Neural cell (in vitro differentiated cells): ENCODE measurements around the gene DPP6. TPM values are rescaled to one million over a fixed set of nuclear protein-coding genes. Genes with fewer than 3 reads are reported as not detected.

Experiments used
- H2AFZ ChIP-seq: fragments of 200-600, 300-800 bp; sonication (generic), shearing (Covaris generic); 2 replicates; pipeline ENCODE4 v1.6.0; 2014; ENCODE audit warnings: low read depth, mild to moderate bottlenecking, antibody characterized with exemption, low read length, moderate library complexity
- H3F3A ChIP-seq: fragments of 200-600 bp; shearing (Covaris generic); 2 replicates; pipeline ENCODE4 v1.6.1; 2016; ENCODE audit warnings: mild to moderate bottlenecking, moderate library complexity, mixed read lengths, antibody characterized with exemption, low read length; ENCODE audit not compliant: insufficient read depth, poor library complexity, severe bottlenecking
- H3K27ac ChIP-seq: fragments of 200-600, 300-800 bp; sonication (generic), shearing (Covaris generic); 2 replicates; pipeline ENCODE4 v1.5.1; 2014; ENCODE audit warnings: mild to moderate bottlenecking, low read length, moderate library complexity
- H3K27me3 ChIP-seq: fragments of 300-800, 200-600 bp; sonication (generic), shearing (Covaris generic); 2 replicates; pipeline ENCODE4 v1.6.0; 2014; ENCODE audit warnings: mild to moderate bottlenecking, low read depth, low read length, moderate library complexity; ENCODE audit not compliant: insufficient read depth
- H3K36me3 ChIP-seq: fragments of 300-800, 200-600 bp; sonication (generic), shearing (Covaris generic); 2 replicates; pipeline ENCODE4 v1.5.1; 2014; ENCODE audit warnings: mild to moderate bottlenecking, antibody characterized with exemption, low read length, moderate library complexity; ENCODE audit not compliant: insufficient read depth
- H3K4me2 ChIP-seq: fragments of 300-800, 200-600 bp; sonication (generic), shearing (Covaris generic); 2 replicates; pipeline ENCODE4 v1.6.0; 2014; ENCODE audit warnings: mild to moderate bottlenecking, low read length
- H3K4me3 ChIP-seq: fragments of 300-800, 200-600 bp; sonication (generic), shearing (Covaris generic); 2 replicates; pipeline ENCODE4 v1.5.1; 2014; ENCODE audit warnings: mild to moderate bottlenecking, low read length, moderate library complexity
- H3K79me2 ChIP-seq: fragments of 200-600 bp; shearing (Covaris generic); replicated peaks from 2 replicates; pipeline ENCODE4 v1.6.0; 2014; ENCODE audit warnings: mild to moderate bottlenecking, low read length, moderate library complexity; ENCODE audit not compliant: insufficient read depth
- H3K9ac ChIP-seq: fragments of 300-800, 200-600 bp; sonication (generic), shearing (Covaris generic); 2 replicates; pipeline ENCODE4 v1.6.1; 2016; ENCODE audit warnings: mild to moderate bottlenecking, low read length, mixed read lengths
- H3K9me2 ChIP-seq: fragments of 200-600 bp; shearing (Covaris generic); 2 replicates; pipeline ENCODE4 v1.6.1; 2016; ENCODE audit warnings: mild to moderate bottlenecking, low read length, mixed read lengths; ENCODE audit not compliant: insufficient read depth
- H3K9me3 ChIP-seq: fragments of 200-600, 300-800 bp; sonication (generic), shearing (Covaris generic); 2 replicates; pipeline ENCODE4 v1.6.1; 2016; ENCODE audit warnings: mild to moderate bottlenecking, mixed run types, low read length, moderate library complexity, mixed read lengths
- H4K20me1 ChIP-seq: fragments of 200-600 bp; shearing (Covaris generic); 2 replicates; pipeline ENCODE4 v1.6.1; 2016; ENCODE audit warnings: mild to moderate bottlenecking, mixed run types; ENCODE audit not compliant: insufficient read depth
- CTCF ChIP-seq: fragments of 450-650 bp; IDR thresholded peaks from 2 replicates; pipeline ENCODE4 v1.5.1; 2014; ENCODE audit warnings: antibody characterized with exemption, mild to moderate bottlenecking, moderate library complexity; ENCODE audit not compliant: poor library complexity, severe bottlenecking
- EP300 ChIP-seq: fragments of 450-650 bp; conservative IDR thresholded peaks from 2 replicates; pipeline ENCODE4 v1.6.1; 2014; ENCODE audit warnings: antibody characterized with exemption, mild to moderate bottlenecking, moderate library complexity; ENCODE audit not compliant: poor library complexity, severe bottlenecking
- EZH2 ChIP-seq: fragments of 200-600, 300-800 bp; shearing (Covaris generic), sonication (generic); IDR thresholded peaks from 2 replicates; pipeline ENCODE4 v1.6.1; 2014; ENCODE audit warnings: antibody characterized with exemption, low read length, borderline replicate concordance, mild to moderate bottlenecking; ENCODE audit not compliant: insufficient read depth, poor library complexity, severe bottlenecking
- MXI1 ChIP-seq: fragments of 450-650 bp; conservative IDR thresholded peaks from 2 replicates; pipeline ENCODE4 v1.6.1; 2014; ENCODE audit warnings: antibody characterized with exemption, mild to moderate bottlenecking; ENCODE audit not compliant: poor library complexity, severe bottlenecking
- POLR2AphosphoS5 ChIP-seq: IDR thresholded peaks from 2 replicates; pipeline ENCODE4 v1.6.1; 2012
- RAD21 ChIP-seq: fragments of 450-650 bp; conservative IDR thresholded peaks from 2 replicates; pipeline ENCODE4 v1.6.1; 2014; ENCODE audit warnings: antibody characterized with exemption, mild to moderate bottlenecking, moderate library complexity
- REST ChIP-seq: IDR thresholded peaks from 2 replicates; pipeline ENCODE4 v1.6.1; 2012; ENCODE audit warnings: borderline replicate concordance
- SMC3 ChIP-seq: fragments of 450-650 bp; conservative IDR thresholded peaks from 2 replicates; pipeline ENCODE4 v1.6.1; 2014; ENCODE audit warnings: antibody characterized with exemption, mild to moderate bottlenecking, moderate library complexity; ENCODE audit not compliant: poor library complexity
- TAF1 ChIP-seq: IDR thresholded peaks from 2 replicates; pipeline ENCODE4 v1.6.1; 2012; ENCODE audit warnings: low read depth
- polyA plus RNA-seq: library from polyadenylated mRNA; depleted of rRNA; stranded (reverse); fragments of >200 nt; gene quantifications from 2 replicates; pipeline ENCODE4 v1.2.3, GENCODE V29; 2014

The DPP6 gene
- polyA plus RNA-seq, 1 donor from 2014 or later: 20.4 TPM

- TF ChIP-seq RAD21 (no peak), MXI1 (no peak)
Measured at GRCh38 chr7:154429666-154430404, 377.6 kb downstream of the DPP6 start (continued).

GRCh38 chr7:154430640-154431039, 378.4 kb downstream of the DPP6 start:
- H3K9me2 ChIP-seq: no peaks in the 10 kb centered on the region
- no peaks in the 10 kb centered on the region for H4K20me1 ChIP-seq
- TF ChIP-seq MXI1: no peak
- no peaks in the 10 kb centered on the region for H3K36me3 ChIP-seq
- no peaks in the 10 kb centered on the region for H3K27me3 ChIP-seq
- no peak overlapping the region for H3K27ac ChIP-seq
- H3F3A ChIP-seq: no peaks in the 10 kb centered on the region
- no peaks in the 10 kb centered on the region for H3K9me3 ChIP-seq
- no peaks in the 10 kb centered on the region for H3K79me2 ChIP-seq
- H3K9ac ChIP-seq: no peak overlapping the region
- no peak overlapping the region for H2AFZ ChIP-seq
- no peak overlapping the region for H3K4me2 ChIP-seq
- H3K4me3 ChIP-seq: no peak overlapping the region

- no peaks in the 10 kb centered on the region for H3K36me3 ChIP-seq
- H3K27ac ChIP-seq: no peak overlapping the region
- no peak overlapping the region for H2AFZ ChIP-seq
- H4K20me1 ChIP-seq: no peaks in the 10 kb centered on the region
- H3K27me3 ChIP-seq: no peaks in the 10 kb centered on the region
- H3F3A ChIP-seq: no peaks in the 10 kb centered on the region
- no peak overlapping the region for H3K9ac ChIP-seq
- no peak for TF ChIP-seq TAF1
- no peak for TF ChIP-seq MXI1
- TF ChIP-seq POLR2AphosphoS5: no peak
- TF ChIP-seq EP300: no peak
- no peak for TF ChIP-seq REST
- TF ChIP-seq CTCF: no peak
- no peak for TF ChIP-seq SMC3
- TF ChIP-seq EZH2: no peak
- no peak for TF ChIP-seq RAD21
- no peaks in the 10 kb centered on the region for H3K9me2 ChIP-seq
- no peak overlapping the region for H3K4me2 ChIP-seq
- H3K4me3 ChIP-seq: no peak overlapping the region
- H3K9me3 ChIP-seq: no peaks in the 10 kb centered on the region
- H3K79me2 ChIP-seq: no peaks in the 10 kb centered on the region
Measured at GRCh38 chr7:154431045-154431444, 378.8 kb downstream of the DPP6 start.
